WTC11 (cell line): ENCODE measurements around the gene ZDHHC14. TPM values are rescaled to one million over a fixed set of nuclear protein-coding genes. Genes with fewer than 3 reads are reported as not detected.

Source experiments
- ATAC-seq: fragments of 200-7000 bp; cut with Tn5 transposase; 2 replicates; pipeline ENCODE4 v1.10.0; 2021; ENCODE audit warnings: mild to moderate bottlenecking, moderate library complexity
- CTCF ChIA-PET: fragments of 300-600 bp; sonication (Branson Sonifier 250); formaldehyde crosslinking; loops from one replicate; lab custom pipeline; 2021; ENCODE audit warnings: antibody characterized with exemption; lab: Charles Lee
- POLR2A ChIA-PET: fragments of 350-600 bp; sonication (Branson Sonifier 250); formaldehyde crosslinking; loops from one replicate; lab custom pipeline; 2021; ENCODE audit warnings: antibody characterized with exemption; lab: Charles Lee
- DNase-seq: peaks from one replicate; pipeline ENCODE4 v3.0.0; 2021; ENCODE audit warnings: low spot score
- H3K27ac Mint-ChIP-seq: 2 replicates; pipeline ENCODE4 v1.8.0; 2021; ENCODE audit warnings: mixed read lengths
- H3K27me3 Mint-ChIP-seq: 2 replicates; pipeline ENCODE4 v1.8.0; 2021; ENCODE audit warnings: low read depth, mild to moderate bottlenecking, moderate library complexity, mixed read lengths
- H3K36me3 Mint-ChIP-seq: 2 replicates; pipeline ENCODE4 v1.8.0; 2021; ENCODE audit warnings: mixed read lengths
- H3K4me1 Mint-ChIP-seq: 2 replicates; pipeline ENCODE4 v1.8.0; 2022; ENCODE audit warnings: mixed read lengths
- H3K4me3 Mint-ChIP-seq: 2 replicates; pipeline ENCODE4 v1.8.0; 2021; ENCODE audit warnings: mild to moderate bottlenecking, moderate library complexity, mixed read lengths
- H3K9me3 Mint-ChIP-seq: 2 replicates; pipeline ENCODE4 v1.8.0; 2021; ENCODE audit warnings: mixed read lengths
- ETV6 ChIP-seq: sonication (generic); formaldehyde crosslinking; IDR thresholded peaks from 2 replicates; pipeline ENCODE4 v1.8.1; 2022; ENCODE audit warnings: mild to moderate bottlenecking, missing genetic modification reagents
- HMGA2 ChIP-seq: fragments of 250-450 bp; sonication (Bioruptor Pico); IDR thresholded peaks from 2 replicates; pipeline ENCODE4 v1.4.0; 2021; ENCODE audit warnings: mild to moderate bottlenecking, moderate library complexity
- JUN ChIP-seq: sonication (generic); formaldehyde crosslinking; IDR thresholded peaks from 2 replicates; pipeline ENCODE4 v1.8.0; 2023; ENCODE audit warnings: mild to moderate bottlenecking, missing genetic modification reagents
- KAT7 ChIP-seq: sonication (generic); formaldehyde crosslinking; IDR thresholded peaks from 2 replicates; pipeline ENCODE4 v1.8.1; 2023; ENCODE audit warnings: missing genetic modification reagents, mild to moderate bottlenecking, borderline replicate concordance
- NFYB ChIP-seq: sonication (generic); formaldehyde crosslinking; conservative IDR thresholded peaks from 2 replicates; pipeline ENCODE4 v1.8.0; 2022; ENCODE audit warnings: low read depth, missing genetic modification reagents
- PRRX2 ChIP-seq: fragments of 250-450 bp; sonication (Bioruptor Pico); IDR thresholded peaks from 2 replicates; pipeline ENCODE4 v1.8.0; 2021; ENCODE audit warnings: mild to moderate bottlenecking
- ZNF219 ChIP-seq: sonication (generic); formaldehyde crosslinking; IDR thresholded peaks from 2 replicates; pipeline ENCODE4 v1.8.0; 2023; ENCODE audit warnings: missing genetic modification reagents, mild to moderate bottlenecking, borderline replicate concordance
- ZNF396 ChIP-seq: fragments of 250-450 bp; sonication (Bioruptor Pico); IDR thresholded peaks from 2 replicates; pipeline ENCODE4 v1.8.0; 2021; ENCODE audit warnings: mild to moderate bottlenecking, moderate library complexity, borderline replicate concordance
- total RNA-seq: library from RNA; stranded (reverse); gene quantifications from 3 replicates; pipeline ENCODE4 v1.2.3, GENCODE V29; 2021
- TF ChIP-seq, protein P1 (sequence below): sonication (generic); formaldehyde crosslinking; IDR thresholded peaks from 2 replicates; pipeline ENCODE4 v1.8.1; 2023; ENCODE audit warnings: mild to moderate bottlenecking, missing genetic modification reagents, moderate library complexity
- TF ChIP-seq, protein P2 (sequence below): fragments of 250-450 bp; sonication (Bioruptor Pico); IDR thresholded peaks from 2 replicates; pipeline ENCODE4 v2.1.2; 2022; ENCODE audit warnings: mild to moderate bottlenecking, moderate library complexity
- TF ChIP-seq, protein P3 (sequence below): sonication (generic); formaldehyde crosslinking; IDR thresholded peaks from 2 replicates; pipeline ENCODE4 v1.8.0; 2023; ENCODE audit warnings: mild to moderate bottlenecking, missing genetic modification reagents
- TF ChIP-seq, protein P4 (sequence below): fragments of 250-450 bp; sonication (Bioruptor Pico); IDR thresholded peaks from 2 replicates; pipeline ENCODE4 v1.9.0; 2021; ENCODE audit warnings: mild to moderate bottlenecking
- TF ChIP-seq, protein P5 (sequence below): fragments of 200-600 bp; IDR thresholded peaks from 2 replicates; pipeline ENCODE4 v1.8.0; 2022; ENCODE audit warnings: antibody characterized with exemption
- TF ChIP-seq, protein P6 (sequence below): sonication (generic); formaldehyde crosslinking; IDR thresholded peaks from 2 replicates; pipeline ENCODE4 v1.8.0; 2023; ENCODE audit warnings: missing genetic modification reagents
- TF ChIP-seq, protein P7 (sequence below): fragments of 250-450 bp; sonication (Bioruptor Pico); IDR thresholded peaks from 2 replicates; pipeline ENCODE4 v1.9.0; 2021; ENCODE audit warnings: mild to moderate bottlenecking, borderline replicate concordance
- TF ChIP-seq, protein P8 (sequence below): sonication (generic); formaldehyde crosslinking; IDR thresholded peaks from 2 replicates; pipeline ENCODE4 v1.8.0; 2022; ENCODE audit warnings: mild to moderate bottlenecking, missing genetic modification reagents

Gene ZDHHC14
- total RNA-seq, 1 experiment from 2014 or later, result 6.6 TPM

DNA sequence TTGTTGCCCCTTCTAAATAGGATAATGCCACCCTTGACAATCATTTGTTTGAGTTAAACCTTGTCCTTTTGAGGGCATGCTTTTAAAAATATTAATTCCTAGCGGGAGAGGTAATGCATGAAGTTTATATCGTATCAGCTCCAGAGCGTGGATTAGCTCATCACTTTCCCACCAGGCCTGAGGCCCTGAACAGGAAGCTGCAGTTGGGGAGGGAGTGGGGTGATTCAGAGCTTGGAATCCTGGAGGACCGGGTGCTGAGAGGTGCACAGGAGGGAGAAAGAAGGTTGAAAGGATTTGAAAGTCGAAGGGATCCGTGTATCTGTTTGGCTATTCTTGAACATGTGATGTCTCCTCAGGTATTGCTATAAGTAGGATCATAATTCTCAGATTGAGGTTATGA lies 25.0 kb downstream of the ZDHHC14 start (continued):
- TF ChIP-seq, protein P1, sequence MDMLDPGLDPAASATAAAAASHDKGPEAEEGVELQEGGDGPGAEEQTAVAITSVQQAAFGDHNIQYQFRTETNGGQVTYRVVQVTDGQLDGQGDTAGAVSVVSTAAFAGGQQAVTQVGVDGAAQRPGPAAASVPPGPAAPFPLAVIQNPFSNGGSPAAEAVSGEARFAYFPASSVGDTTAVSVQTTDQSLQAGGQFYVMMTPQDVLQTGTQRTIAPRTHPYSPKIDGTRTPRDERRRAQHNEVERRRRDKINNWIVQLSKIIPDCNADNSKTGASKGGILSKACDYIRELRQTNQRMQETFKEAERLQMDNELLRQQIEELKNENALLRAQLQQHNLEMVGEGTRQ, result no peak
- no peak for TF ChIP-seq NFYB (CRISPR knock-in tag)
- TF ChIP-seq, protein P2, sequence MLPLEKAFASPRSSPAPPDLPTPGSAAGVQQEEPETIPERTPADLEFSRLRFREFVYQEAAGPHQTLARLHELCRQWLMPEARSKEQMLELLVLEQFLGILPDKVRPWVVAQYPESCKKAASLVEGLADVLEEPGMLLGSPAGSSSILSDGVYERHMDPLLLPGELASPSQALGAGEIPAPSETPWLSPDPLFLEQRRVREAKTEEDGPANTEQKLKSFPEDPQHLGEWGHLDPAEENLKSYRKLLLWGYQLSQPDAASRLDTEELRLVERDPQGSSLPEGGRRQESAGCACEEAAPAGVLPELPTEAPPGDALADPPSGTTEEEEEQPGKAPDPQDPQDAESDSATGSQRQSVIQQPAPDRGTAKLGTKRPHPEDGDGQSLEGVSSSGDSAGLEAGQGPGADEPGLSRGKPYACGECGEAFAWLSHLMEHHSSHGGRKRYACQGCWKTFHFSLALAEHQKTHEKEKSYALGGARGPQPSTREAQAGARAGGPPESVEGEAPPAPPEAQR (CRISPR knock-in tag), result no peak
- TF ChIP-seq ETV6, result no peak

DNA sequence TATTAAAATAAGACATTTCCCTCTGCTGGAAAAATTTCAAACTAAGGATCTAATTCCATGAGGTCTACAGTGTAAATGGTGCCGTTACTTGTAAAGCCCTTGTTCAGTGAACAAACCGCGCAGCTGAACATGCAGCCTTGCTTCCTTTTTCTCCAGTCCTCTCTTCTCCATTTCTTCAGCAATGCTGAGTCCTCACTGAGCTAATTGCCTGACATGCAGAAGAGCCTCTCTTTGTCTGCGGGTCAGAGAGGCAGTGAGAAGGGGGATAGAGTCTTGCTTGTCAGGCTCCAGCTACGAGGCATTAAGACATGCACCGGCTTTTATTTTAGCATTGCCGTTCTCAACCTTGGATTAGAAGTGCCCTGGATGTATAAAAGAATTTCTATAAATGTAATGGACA lies 25.7 kb downstream of the ZDHHC14 start:
- peaks cover 50% of the 10 kb centered on the region for H3K4me1 Mint-ChIP-seq
- ATAC-seq (no peak), DNase-seq (no peak)
- TF ChIP-seq, protein P3, sequence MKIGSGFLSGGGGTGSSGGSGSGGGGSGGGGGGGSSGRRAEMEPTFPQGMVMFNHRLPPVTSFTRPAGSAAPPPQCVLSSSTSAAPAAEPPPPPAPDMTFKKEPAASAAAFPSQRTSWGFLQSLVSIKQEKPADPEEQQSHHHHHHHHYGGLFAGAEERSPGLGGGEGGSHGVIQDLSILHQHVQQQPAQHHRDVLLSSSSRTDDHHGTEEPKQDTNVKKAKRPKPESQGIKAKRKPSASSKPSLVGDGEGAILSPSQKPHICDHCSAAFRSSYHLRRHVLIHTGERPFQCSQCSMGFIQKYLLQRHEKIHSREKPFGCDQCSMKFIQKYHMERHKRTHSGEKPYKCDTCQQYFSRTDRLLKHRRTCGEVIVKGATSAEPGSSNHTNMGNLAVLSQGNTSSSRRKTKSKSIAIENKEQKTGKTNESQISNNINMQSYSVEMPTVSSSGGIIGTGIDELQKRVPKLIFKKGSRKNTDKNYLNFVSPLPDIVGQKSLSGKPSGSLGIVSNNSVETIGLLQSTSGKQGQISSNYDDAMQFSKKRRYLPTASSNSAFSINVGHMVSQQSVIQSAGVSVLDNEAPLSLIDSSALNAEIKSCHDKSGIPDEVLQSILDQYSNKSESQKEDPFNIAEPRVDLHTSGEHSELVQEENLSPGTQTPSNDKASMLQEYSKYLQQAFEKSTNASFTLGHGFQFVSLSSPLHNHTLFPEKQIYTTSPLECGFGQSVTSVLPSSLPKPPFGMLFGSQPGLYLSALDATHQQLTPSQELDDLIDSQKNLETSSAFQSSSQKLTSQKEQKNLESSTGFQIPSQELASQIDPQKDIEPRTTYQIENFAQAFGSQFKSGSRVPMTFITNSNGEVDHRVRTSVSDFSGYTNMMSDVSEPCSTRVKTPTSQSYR (CRISPR knock-in tag), result no peak
- peaks cover 15% of the 10 kb centered on the region; the same call in 1 of the 2 replicates for H3K9me3 Mint-ChIP-seq
- ChIA-PET CTCF (interaction anchor here (0.7 to 1.6 kb wide), 2 partner anchors 83 to 557 kb away, joined by 3 to 5 read pairs; partner anchors contain the start of gene TMEM242), POLR2A (no interaction called here)
- peak overlapping the region; percentile 88; the same call in 1 of the 2 replicates for H3K27ac Mint-ChIP-seq
- H3K36me3 Mint-ChIP-seq, result peaks cover 5% of the 10 kb centered on the region
- no peak overlapping the region for H3K4me3 Mint-ChIP-seq
- no peaks in the 10 kb centered on the region for H3K27me3 Mint-ChIP-seq

DNA sequence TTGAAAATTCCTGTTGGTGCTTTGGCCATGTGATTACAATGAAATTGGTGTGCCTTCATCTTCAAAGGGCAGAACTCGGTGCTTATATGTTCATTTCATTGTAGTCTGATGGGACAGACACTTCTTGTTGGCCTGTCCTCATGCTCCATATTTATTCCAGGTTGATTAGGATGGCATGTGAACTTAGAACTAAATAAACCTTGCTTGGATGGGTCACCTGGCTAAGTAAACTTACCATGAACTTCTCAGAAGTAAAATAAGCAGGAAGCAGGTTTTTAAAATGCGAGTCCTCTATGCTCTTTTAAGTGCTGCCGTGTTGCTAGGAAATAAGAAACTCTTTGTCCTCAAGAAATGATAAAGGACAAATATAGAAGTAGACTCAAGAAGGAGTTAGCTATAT lies 26.7 kb downstream of the ZDHHC14 start:
- ChIA-PET CTCF (no interaction called here), POLR2A (no interaction called here)
- Mint-ChIP-seq H3K4me1 (peaks cover 44% of the 10 kb centered on the region), H3K4me3 (no peak overlapping the region), H3K27ac (peak overlapping the region; percentile 36; the same call in 1 of the 2 replicates), H3K36me3 (peaks cover 5% of the 10 kb centered on the region), H3K9me3 (peaks cover 10% of the 10 kb centered on the region; the same call in 1 of the 2 replicates), H3K27me3 (no peaks in the 10 kb centered on the region)
- no peak for ATAC-seq
- DNase-seq, result no peak
- TF ChIP-seq KAT7 (CRISPR knock-in tag) (no peak), ETV6 (no peak), ZNF396 (CRISPR knock-in tag) (no peak), ZNF219 (CRISPR knock-in tag) (no peak), HMGA2 (CRISPR knock-in tag) (no peak), JUN (CRISPR knock-in tag) (no peak), PRRX2 (CRISPR knock-in tag) (no peak)
- TF ChIP-seq, protein P4, sequence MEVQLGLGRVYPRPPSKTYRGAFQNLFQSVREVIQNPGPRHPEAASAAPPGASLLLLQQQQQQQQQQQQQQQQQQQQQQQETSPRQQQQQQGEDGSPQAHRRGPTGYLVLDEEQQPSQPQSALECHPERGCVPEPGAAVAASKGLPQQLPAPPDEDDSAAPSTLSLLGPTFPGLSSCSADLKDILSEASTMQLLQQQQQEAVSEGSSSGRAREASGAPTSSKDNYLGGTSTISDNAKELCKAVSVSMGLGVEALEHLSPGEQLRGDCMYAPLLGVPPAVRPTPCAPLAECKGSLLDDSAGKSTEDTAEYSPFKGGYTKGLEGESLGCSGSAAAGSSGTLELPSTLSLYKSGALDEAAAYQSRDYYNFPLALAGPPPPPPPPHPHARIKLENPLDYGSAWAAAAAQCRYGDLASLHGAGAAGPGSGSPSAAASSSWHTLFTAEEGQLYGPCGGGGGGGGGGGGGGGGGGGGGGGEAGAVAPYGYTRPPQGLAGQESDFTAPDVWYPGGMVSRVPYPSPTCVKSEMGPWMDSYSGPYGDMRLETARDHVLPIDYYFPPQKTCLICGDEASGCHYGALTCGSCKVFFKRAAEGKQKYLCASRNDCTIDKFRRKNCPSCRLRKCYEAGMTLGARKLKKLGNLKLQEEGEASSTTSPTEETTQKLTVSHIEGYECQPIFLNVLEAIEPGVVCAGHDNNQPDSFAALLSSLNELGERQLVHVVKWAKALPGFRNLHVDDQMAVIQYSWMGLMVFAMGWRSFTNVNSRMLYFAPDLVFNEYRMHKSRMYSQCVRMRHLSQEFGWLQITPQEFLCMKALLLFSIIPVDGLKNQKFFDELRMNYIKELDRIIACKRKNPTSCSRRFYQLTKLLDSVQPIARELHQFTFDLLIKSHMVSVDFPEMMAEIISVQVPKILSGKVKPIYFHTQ (CRISPR knock-in tag), result no peak
- TF ChIP-seq, protein P5, sequence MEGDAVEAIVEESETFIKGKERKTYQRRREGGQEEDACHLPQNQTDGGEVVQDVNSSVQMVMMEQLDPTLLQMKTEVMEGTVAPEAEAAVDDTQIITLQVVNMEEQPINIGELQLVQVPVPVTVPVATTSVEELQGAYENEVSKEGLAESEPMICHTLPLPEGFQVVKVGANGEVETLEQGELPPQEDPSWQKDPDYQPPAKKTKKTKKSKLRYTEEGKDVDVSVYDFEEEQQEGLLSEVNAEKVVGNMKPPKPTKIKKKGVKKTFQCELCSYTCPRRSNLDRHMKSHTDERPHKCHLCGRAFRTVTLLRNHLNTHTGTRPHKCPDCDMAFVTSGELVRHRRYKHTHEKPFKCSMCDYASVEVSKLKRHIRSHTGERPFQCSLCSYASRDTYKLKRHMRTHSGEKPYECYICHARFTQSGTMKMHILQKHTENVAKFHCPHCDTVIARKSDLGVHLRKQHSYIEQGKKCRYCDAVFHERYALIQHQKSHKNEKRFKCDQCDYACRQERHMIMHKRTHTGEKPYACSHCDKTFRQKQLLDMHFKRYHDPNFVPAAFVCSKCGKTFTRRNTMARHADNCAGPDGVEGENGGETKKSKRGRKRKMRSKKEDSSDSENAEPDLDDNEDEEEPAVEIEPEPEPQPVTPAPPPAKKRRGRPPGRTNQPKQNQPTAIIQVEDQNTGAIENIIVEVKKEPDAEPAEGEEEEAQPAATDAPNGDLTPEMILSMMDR, result no peak
- TF ChIP-seq, protein P6, sequence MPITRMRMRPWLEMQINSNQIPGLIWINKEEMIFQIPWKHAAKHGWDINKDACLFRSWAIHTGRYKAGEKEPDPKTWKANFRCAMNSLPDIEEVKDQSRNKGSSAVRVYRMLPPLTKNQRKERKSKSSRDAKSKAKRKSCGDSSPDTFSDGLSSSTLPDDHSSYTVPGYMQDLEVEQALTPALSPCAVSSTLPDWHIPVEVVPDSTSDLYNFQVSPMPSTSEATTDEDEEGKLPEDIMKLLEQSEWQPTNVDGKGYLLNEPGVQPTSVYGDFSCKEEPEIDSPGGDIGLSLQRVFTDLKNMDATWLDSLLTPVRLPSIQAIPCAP (CRISPR knock-in tag), result no peak
- TF ChIP-seq, protein P7, sequence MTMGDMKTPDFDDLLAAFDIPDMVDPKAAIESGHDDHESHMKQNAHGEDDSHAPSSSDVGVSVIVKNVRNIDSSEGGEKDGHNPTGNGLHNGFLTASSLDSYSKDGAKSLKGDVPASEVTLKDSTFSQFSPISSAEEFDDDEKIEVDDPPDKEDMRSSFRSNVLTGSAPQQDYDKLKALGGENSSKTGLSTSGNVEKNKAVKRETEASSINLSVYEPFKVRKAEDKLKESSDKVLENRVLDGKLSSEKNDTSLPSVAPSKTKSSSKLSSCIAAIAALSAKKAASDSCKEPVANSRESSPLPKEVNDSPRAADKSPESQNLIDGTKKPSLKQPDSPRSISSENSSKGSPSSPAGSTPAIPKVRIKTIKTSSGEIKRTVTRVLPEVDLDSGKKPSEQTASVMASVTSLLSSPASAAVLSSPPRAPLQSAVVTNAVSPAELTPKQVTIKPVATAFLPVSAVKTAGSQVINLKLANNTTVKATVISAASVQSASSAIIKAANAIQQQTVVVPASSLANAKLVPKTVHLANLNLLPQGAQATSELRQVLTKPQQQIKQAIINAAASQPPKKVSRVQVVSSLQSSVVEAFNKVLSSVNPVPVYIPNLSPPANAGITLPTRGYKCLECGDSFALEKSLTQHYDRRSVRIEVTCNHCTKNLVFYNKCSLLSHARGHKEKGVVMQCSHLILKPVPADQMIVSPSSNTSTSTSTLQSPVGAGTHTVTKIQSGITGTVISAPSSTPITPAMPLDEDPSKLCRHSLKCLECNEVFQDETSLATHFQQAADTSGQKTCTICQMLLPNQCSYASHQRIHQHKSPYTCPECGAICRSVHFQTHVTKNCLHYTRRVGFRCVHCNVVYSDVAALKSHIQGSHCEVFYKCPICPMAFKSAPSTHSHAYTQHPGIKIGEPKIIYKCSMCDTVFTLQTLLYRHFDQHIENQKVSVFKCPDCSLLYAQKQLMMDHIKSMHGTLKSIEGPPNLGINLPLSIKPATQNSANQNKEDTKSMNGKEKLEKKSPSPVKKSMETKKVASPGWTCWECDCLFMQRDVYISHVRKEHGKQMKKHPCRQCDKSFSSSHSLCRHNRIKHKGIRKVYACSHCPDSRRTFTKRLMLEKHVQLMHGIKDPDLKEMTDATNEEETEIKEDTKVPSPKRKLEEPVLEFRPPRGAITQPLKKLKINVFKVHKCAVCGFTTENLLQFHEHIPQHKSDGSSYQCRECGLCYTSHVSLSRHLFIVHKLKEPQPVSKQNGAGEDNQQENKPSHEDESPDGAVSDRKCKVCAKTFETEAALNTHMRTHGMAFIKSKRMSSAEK, result no peak
- TF ChIP-seq, protein P8, sequence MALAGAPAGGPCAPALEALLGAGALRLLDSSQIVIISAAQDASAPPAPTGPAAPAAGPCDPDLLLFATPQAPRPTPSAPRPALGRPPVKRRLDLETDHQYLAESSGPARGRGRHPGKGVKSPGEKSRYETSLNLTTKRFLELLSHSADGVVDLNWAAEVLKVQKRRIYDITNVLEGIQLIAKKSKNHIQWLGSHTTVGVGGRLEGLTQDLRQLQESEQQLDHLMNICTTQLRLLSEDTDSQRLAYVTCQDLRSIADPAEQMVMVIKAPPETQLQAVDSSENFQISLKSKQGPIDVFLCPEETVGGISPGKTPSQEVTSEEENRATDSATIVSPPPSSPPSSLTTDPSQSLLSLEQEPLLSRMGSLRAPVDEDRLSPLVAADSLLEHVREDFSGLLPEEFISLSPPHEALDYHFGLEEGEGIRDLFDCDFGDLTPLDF (CRISPR knock-in tag), result no peak
